ENCODE results near the gene GNLY.

- TF ChIP-seq CTCF (IDR thresholded peaks at IDR 0.05 in 4 of 5, conservative IDR thresholded peaks at IDR 0.05 in 1 of 5) (no peak), POLR2A (IDR thresholded peaks at IDR 0.05) (no peak)
Measured at GRCh38 chr2:85706599-85707296, 12.6 kb downstream of the GNLY start.

Measured in gastrocnemius medialis (tissue), 4 donors.